GM12873 (cell line): ENCODE results near the gene PCNX2.

Experiments used
- TF ChIP-seq, protein P1 (sequence below): IDR thresholded peaks from 2 replicates; pipeline ENCODE4 v1.5.1; 2012; ENCODE audit warnings: low read depth, mild to moderate bottlenecking, moderate library complexity, low read length, control low read depth; ENCODE audit not compliant: insufficient read depth; ENCODE audit errors: missing control alignments

The PCNX2 gene

DNA sequence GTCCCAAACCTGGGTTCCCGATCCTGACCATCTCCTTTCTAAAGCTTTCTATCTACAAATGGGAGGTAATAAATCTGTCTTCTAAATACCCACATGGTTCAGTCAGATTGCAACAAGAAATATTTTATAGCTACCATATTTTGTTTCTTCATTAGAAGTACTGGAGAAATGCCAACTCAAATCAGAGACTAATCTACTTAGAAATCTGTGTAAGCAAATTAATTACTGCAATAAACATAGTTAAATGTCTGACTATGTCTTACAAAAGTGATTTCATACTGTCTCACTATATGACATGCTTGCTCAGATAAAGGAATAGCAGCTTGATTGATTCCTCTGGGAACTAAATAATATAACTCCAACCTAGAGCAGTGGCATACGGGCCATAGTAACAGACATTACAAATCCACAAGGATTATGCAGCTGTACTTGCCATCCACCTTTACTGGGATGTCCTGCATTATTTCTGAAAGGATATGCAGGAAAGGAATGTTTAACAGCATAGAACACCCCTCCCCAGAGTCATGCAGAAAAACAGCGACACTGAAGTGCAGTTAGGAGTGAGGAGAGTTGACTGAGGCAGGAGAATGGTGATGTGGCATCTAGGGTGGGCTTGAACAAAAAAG, 80.3 kb downstream of the PCNX2 start:
- TF ChIP-seq, protein P1, sequence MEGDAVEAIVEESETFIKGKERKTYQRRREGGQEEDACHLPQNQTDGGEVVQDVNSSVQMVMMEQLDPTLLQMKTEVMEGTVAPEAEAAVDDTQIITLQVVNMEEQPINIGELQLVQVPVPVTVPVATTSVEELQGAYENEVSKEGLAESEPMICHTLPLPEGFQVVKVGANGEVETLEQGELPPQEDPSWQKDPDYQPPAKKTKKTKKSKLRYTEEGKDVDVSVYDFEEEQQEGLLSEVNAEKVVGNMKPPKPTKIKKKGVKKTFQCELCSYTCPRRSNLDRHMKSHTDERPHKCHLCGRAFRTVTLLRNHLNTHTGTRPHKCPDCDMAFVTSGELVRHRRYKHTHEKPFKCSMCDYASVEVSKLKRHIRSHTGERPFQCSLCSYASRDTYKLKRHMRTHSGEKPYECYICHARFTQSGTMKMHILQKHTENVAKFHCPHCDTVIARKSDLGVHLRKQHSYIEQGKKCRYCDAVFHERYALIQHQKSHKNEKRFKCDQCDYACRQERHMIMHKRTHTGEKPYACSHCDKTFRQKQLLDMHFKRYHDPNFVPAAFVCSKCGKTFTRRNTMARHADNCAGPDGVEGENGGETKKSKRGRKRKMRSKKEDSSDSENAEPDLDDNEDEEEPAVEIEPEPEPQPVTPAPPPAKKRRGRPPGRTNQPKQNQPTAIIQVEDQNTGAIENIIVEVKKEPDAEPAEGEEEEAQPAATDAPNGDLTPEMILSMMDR = no peak

DNA sequence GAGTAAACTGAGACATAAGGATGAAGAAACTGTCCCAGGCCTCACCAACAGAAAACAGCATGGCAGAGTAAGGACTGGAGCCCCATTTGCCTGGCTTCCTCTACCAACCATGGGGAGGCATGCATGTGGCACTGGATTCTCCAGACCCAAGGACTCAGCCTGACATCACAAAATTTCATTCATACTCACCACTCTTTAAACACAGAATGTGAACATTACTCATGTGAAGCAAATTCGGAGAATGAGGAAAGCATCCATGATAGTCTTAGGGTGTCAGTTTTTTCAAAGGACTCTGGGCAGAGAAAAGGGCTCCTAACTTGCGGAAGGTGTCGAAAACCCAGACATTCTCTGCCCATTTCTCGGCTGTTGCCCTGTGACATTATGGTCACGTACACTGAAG, 83.9 kb downstream of the PCNX2 start:
- TF ChIP-seq, protein P1 = no peak

DNA sequence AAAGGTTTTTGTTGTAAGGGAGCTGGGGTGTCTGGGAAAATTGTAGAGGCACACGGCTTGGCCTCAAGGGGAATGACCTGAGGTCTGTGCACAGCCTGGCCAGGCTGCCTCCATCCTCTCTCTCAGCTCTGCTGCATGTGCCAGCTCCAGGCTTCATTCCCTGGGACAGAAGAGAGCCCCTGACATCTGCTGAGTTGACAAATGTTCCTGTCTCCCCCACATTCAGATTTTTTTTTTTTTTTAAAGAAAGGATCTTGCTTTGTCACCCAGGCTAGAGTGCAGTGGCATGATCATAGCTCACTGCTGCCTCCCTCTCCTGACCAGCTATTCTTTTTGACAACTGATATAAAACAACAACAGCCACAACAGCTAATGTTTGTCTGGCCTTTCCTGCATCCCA, 84.4 kb downstream of the PCNX2 start:
- TF ChIP-seq, protein P1 = no peak

DNA sequence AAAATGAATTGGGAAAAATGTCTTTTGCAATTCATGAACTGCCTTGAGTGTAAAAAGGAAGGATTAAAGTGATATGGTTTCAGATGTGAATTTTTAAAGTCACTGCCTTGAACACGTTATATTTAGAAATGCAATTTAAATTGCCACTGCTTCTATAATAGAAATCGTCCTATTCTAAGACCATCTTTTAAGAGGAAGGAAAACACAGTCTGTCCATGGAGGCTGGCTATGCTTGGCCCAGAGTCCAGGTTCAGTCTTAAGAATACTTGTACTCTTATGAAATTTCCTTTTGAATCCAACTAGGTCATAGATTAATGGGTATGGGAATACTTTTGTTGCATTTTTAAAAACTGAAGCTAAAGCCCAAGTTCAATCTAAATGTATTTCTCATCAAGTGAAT, 86.0 kb downstream of the PCNX2 start:
- TF ChIP-seq, protein P1 = no peak

DNA sequence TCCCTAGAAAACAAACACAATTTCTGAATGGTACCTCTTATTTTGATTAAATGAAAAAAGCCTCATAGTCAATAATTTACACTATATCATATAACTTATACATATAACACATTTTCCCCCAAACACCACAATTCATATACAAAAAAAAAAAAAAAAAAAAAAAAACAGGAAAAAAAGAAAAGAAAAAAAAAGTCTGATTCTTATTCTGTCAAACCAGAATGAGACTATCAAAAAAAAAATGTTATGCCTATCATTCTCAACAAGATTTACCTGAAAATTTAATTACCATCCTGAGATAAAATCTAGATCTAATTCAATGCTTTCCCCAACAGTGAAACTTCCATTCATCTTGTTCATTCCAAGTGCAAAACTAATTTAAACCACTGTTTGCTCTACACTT, 86.8 kb downstream of the PCNX2 start:
- TF ChIP-seq, protein P1 = no peak

DNA sequence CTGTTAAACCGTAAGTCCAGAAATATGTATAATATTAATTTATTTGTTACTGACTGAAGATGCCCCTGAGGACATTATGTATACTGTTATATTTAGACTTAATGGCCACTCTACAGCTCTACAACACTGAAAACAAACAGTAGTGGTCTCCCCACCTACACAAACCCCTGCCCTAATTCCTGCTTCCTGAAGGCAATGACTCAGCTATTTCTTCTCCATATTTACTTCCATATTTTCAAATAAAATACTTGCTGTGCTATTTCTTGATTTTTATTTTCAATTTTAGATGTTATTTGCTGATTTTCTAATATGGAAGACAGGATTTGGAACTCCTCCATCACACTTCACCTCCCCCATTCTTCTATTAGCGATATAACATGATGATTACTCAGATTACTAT, 97.6 kb downstream of the PCNX2 start:
- TF ChIP-seq, protein P1 = no peak

DNA sequence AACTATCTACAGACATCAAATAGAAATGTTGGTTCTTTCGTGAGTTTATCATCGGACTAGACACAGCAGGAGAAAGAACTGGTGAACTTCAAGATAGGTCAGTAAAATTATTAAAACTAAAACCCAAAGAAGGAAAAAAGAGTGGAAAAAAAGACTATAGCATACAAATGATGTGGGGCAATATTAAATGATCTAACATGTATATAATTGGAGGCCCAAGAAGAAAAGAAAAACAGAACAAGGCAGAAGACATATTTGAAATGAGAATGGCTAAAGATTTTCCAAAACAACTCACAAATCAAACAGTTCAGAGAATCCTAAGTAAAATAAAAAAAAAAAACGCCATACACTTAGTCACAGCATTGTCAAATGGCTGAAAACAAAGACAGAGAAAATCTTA, 101.8 kb downstream of the PCNX2 start:
- TF ChIP-seq, protein P1 = no peak
